Right lung (tissue), 5 donors: ENCODE measurements around the gene ZCCHC24. TPM values are rescaled to one million over a fixed set of nuclear protein-coding genes. Genes with fewer than 3 reads are reported as not detected.

ENCODE experiments used
- DNase-seq, 2 donors: peaks; one replicate each; pipeline ENCODE4 v3.0.0-alpha.2; 2013
- polyA plus RNA-seq, 5 donors: library from polyadenylated mRNA; unstranded; fragments of 120-200 nt; gene quantifications; one replicate each; pipeline versions ENCODE4 v1.2.1 to v1.2.3, GENCODE V29; 2013; ENCODE audit warnings: inconsistent platforms in 1 of 5, low replicate concordance in 1 of 5; ENCODE audit not compliant: insufficient read length in 5 of 5, insufficient read depth in 1 of 5

Gene ZCCHC24
- polyA plus RNA-seq, 5 donors, result 29.1 to 43.8 (median 35.2) TPM

- DNase-seq, result no peak
Observed at GRCh38 chr10:79372871-79373270, 72.6 kb downstream of the ZCCHC24 start.

- DNase-seq, result no peak
Observed at GRCh38 chr10:79367426-79368189, 77.8 kb downstream of the ZCCHC24 start.

DNA sequence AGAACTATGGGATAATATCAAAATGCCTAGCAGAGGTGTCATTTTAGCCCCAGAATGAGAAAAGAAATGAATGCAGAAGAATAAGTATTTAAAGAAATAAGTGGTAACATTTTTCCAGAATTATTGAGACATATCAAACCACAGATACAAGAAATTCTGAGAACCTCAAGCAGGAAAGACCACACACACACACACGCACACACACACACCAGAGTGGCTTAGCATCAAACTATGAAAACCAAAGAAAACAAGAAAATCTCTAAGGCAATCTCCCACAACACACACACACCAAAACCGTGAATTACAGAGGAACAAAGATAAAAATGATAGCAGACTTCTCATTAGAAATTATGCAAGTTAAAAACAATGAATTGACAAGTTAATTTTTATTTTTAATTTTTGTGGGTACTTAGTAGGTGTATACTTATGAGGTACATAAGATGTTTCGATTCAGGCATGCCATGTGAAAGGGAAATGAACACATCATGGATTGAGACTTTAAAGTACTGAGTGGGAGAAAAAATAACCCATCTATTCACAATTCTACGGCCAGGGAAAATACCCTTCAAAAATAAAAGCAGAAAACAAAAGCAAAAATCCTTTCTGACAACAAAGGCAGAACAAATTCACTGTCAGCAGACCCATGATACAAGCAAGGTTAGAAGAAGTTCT is 83.6 kb downstream of the ZCCHC24 start:
- no peak for DNase-seq

GRCh38 chr10:79360499-79361342 is 84.7 kb downstream of the ZCCHC24 start:
- no peak for DNase-seq

DNA sequence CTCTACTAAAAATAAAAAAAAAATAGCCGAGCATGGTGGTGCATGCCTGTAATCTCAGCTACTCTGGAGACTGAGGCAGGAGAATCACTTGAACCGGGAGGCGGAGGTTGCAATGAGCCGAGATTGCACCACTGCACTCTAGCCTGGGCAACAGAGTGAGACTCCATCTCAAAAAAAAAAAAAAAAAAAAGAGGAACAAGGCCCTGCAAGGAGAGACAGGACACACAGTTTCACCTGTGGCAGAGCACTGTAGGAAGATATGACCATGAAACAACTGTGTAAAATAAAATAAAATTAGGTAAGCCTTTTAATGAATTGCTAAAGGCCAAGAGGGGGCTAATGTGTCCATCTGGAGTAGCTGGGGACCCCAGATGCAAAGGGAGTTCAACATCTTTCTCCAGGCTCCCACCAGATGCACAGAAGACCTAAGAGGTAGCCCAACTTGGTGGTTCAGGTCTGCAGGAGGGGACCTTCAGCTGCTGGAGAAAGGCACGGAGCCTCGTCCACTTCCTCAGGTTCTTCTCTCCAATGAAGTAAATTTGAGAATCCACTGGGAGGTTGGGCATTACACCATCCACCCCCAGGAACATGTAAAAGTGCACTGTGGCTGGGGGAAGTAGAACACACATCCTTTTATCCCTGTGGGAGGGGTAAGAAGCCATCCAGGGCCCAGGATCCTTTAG is 85.5 kb downstream of the ZCCHC24 start:
- DNase-seq, result no peak

DNA sequence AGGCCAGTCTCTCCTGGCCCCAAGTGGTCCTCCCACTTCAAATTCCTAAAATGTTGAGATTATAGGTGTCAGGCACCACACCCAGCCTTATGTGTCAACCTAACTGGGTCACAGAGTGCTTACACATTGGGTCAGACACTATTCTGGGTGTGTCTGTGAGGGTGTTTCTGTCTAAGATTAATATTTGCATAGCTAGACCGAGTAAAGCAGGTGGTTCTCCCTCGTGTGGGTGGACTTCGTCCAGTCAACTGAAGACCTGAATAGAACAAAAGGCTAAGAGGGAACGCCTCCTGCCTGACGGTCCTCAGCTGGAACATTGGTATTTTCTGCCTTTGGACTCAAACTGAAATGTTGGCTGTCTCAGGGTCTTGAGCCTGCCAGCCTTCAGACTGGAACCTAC is 86.6 kb downstream of the ZCCHC24 start:
- DNase-seq, result no peak

DNA sequence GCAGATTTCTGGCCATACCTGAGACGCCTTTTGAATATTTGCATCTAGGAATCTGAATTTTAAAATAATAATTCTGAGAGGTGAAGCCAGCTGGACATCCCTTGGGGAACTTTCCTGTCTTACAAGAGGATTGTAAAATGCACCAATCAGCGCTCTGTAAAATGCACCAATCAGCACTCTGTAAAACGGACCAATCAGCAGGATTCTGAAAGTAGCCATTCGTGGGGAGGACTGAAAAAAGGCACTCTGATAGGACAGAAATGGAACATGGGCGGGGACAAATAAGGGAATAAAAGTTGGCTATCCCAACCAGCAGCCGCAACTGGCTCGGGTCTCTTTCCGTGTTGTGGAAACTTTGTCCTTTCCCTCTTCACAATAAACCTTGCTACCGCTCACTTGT is 88.2 kb downstream of the ZCCHC24 start:
- no peak for DNase-seq

DNA sequence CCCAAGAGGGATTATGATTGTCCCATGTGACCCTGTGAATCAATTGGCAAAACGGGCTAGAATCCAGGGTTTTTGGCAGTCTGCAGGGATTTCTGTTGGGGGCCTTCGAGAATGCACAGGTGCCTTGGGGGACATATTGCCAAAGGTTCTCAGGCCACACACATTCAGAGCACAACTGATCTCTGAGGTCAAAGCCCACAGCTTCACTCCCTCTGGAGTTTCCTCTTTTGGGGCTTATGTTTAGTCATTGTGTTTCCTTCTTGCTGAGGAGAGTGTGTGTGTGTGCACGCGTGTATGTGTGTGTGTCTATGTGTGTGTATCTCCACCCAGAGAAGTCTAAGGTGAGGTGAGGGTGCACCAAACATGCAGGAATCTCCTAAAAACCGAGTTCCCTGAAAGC is 89.3 kb downstream of the ZCCHC24 start:
- no peak for DNase-seq

DNA sequence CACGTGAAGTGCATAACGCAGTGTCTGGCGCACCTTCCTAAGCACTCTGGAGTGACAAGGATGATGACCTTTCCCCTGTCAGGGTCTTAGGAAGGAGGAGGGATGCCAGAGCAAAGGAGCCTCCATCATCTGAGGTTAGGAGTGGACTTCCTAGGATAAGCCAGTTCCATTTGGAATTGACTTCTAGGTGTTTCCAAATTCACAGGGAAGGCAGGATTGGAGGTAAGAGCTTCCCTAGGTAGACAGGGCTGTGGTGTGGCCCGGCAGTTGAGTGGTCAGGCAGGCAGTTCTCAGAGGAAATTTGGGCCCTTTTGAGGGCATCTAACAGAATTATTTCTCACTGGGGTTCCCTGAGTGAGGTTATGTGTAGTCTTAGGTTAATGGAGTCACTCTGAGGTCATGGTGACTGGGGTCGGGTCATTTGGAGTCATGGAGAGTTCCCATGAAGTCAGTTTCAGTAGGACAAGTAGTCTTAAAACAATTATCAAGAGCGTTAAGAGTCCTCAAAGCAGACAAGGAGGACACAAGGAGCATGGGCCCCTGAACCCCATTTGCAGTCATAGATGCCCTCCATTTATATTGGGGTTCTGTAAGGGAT is 89.9 kb downstream of the ZCCHC24 start:
- DNase-seq, result no peak

DNA sequence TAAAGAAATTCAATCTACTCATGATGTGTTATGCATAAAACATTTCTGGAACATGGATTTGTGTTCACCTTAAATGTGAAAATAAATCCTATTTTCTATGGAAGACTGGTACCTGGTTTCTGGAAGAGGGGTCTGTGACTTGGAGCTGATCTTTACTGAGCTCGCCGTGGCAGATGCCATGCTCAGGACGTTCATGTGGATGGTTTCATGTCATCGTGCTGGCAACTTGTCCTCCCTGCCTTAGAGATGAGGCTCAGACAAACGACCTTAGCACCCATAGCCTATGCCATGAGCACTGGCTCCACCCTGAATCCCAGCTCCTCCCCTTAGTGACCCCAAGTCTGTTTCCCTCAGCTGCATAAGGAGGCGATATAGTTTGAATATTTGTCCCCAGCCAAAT is 90.8 kb downstream of the ZCCHC24 start:
- no peak for DNase-seq

GRCh38 chr10:79354141-79354540 is 91.3 kb downstream of the ZCCHC24 start:
- no peak for DNase-seq

GRCh38 chr10:79353726-79354125 is 91.7 kb downstream of the ZCCHC24 start:
- DNase-seq, result no peak

DNA sequence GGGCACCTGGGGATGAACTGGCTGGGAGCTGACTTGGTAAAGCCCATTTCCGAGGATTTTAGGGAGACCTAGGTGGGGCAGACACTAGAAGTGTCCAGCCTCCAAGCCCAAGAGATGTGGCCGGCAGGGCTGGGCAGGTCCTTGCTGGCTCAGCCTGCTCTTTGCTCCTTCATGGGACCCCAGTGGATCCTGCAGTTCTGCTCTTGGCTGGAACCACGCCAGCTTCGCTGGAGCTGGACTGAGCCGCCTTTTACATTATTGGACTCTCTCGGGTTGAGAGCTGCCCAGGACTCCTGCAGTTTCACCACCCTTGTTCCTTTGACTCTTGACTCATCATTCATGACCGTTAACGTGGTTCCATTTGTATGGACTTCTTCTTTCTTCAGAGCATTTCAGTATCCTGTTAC is 92.4 kb downstream of the ZCCHC24 start:
- no peak for DNase-seq

GRCh38 chr10:79352035-79352877 is 93.2 kb downstream of the ZCCHC24 start:
- DNase-seq, result no peak

DNA sequence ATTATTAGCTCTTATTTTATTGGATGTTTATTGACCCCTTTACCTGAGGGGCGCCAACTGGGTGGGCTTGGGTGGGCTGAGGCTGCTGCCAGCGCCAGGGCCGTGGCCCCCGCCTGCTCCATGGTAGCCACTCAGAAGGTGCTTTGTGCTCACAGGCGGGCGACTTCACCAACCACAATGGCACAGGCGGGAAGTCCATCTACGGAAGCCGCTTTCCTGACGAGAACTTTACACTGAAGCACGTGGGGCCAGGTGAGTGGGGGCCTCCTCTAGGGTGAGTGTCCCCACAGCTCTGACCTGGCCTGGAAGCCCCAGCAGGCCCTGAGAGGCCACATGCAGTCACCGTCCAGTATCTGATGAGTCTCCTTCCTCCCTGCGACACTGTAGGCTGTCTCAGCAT is 94.1 kb downstream of the ZCCHC24 start:
- no peak for DNase-seq

DNA sequence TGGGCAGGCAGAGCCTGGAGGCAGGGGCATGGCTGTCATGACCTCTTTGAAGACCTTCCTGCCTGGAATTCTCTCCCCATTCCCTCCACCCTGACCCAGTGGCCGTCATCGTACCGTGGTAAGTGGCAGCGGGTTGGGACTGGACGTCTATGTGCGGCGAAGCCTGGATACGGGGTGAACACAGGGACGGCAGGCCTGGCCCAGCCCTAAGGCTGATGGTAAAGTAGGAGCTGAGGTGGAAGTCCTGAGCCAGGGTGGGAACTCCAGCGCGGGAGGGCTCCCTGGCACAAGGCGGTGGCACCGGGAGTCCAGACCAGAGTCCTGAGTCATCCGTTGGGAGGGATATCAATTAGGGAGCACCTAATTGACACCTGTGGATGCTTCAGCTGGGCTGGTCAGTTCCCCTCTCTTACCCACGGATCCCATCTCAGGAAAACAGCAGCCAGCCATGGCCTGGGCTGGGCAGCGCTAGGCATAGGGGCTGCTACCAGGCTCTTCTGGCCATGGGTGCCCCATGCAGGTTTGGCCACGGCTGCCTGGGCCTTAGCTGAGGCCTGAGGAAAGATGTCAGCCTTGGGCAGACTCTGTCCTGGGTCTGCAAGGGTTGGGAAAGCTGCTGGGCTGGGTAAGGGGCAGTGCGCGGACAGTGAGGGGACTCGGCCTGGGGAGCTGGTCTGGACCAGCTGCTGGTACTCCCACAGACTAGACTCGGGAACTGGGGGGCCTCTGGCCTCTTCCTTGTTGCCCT is 94.8 kb downstream of the ZCCHC24 start:
- no peak for DNase-seq

DNA sequence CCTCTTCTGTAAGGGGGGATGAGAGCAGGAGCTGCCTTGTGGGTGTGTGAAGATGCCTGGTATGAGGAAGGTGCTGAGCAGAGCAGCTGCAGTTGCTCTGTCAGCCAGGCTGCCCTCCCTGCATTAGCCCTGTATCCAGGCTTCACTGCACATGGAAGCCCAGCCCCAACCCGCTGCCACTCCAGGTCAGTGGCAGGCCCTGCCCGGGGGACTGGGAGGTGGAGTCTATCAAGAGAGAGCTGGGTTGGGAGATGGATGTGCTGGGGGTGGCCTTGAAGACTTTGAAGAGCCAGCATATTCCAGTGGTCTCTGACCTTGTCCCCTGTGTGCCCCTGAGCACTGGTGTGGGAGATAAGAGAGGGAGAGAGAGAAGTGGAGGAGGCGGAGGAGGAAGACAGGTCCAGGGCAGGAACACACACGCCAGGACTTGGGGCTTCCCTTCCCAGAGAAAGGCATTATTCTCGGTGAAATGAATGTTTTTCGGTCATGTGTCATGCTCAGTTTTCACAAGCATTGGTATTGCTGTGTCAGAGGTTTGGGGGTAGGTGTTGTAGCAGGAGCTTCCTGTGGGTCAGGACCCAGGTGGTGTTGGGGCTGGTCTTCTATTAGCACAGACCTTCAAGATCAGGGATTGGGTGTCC is 95.5 kb downstream of the ZCCHC24 start:
- no peak for DNase-seq

DNA sequence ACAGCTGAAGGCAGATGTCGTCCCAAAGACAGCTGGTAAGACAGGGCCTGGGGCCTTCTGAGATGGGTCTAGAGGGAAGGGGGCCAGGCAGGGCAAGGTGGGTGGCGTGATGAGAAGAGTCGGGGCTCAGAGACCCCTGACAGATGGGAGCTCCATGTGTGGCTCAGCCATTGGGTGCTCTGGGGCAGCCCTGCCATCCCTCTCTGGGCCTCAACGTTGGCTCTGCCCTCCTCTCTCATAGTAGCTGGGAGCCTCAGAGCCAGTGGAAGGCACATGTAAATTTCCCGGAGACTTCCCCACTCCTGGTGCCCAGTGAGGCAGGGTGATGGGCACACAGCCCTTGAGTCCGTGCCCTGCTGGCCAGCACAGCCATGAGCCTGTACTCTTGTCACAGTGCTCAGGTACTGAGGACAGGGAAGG is 96.3 kb downstream of the ZCCHC24 start:
- no peak for DNase-seq

DNA sequence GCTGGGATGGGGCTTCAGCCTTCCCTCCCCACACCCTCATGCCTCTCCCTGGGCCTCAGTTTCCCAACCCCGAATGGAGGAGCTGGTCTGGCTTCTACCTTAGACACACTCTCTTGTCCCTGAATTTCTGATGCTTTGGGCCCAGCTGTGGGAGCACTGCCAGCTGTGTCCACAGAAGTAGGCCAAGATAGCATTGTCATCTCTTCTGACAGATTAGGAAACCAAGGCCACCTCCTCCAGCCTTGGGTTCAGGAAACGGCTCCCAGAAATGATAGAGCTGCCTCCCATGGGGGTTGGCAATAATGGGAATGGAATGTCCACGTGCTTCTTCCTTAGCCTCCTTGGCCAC is 96.8 kb downstream of the ZCCHC24 start:
- DNase-seq, result no peak
